Tibial nerve (tissue), 4 donors: Measurements from ENCODE around the gene THEMIS. TPM values are rescaled to one million over a fixed set of nuclear protein-coding genes. Genes with fewer than 3 reads are reported as not detected.

Experiments used
- DNase-seq, 2 donors: peaks; one replicate each; pipeline ENCODE4 v3.0.0-alpha.2; 2019; ENCODE audit warnings: low spot score in 2 of 2
- H3K27ac ChIP-seq, 4 donors: fragments of 200-600 bp; sonication (generic) in 3 of 4; one replicate each; pipeline ENCODE4 v1.5.1; 2017 to 2019; ENCODE audit warnings: mild to moderate bottlenecking in 1 of 4
- H3K27me3 ChIP-seq, 2 donors: fragments of 200-600 bp; sonication (generic) in 1 of 2; one replicate each; pipeline versions ENCODE4 v1.5.1 to v1.6.0; 2017 to 2019
- H3K36me3 ChIP-seq, 3 donors: fragments of 200-600 bp; sonication (generic); one replicate each; pipeline ENCODE4 v1.5.1; 2018 to 2019
- H3K4me1 ChIP-seq, 4 donors: fragments of 200-600 bp; sonication (generic) in 3 of 4; one replicate each; pipeline ENCODE4 v1.5.1; 2017 to 2019
- H3K4me3 ChIP-seq, 4 donors: fragments of 200-600 bp; sonication (generic) in 3 of 4; one replicate each; pipeline ENCODE4 v1.5.1; 2017 to 2019; ENCODE audit warnings: mild to moderate bottlenecking in 1 of 4, moderate library complexity in 1 of 4
- H3K9me3 ChIP-seq, 4 donors: fragments of 200-600 bp; sonication (generic) in 3 of 4; one replicate each; pipeline ENCODE4 v1.5.1; 2017 to 2019
- CTCF ChIP-seq, 5 experiments: fragments of 200-600 bp in 3 of 5; fragments of 450-650 bp in 2 of 5; sonication (generic) in 3 of 5; IDR thresholded peaks; one replicate each; pipeline ENCODE4 v1.5.1; 2016 to 2019; ENCODE audit warnings: antibody characterized with exemption in 5 of 5, mild to moderate bottlenecking in 3 of 5, moderate library complexity in 2 of 5
- EP300 ChIP-seq, 2 donors: sonication (generic); formaldehyde crosslinking; IDR thresholded peaks; one replicate each; pipeline ENCODE4 v1.6.1; 2017; ENCODE audit warnings: antibody characterized with exemption in 2 of 2, mild to moderate bottlenecking in 1 of 2
- POLR2A ChIP-seq, 2 donors: fragments of 450-650 bp; IDR thresholded peaks; one replicate each; pipeline ENCODE4 v1.6.1; 2017; ENCODE audit warnings: antibody characterized with exemption in 2 of 2, mild to moderate bottlenecking in 2 of 2, moderate library complexity in 2 of 2
- WGBS, 2 donors: methylation state at CpG; one replicate each; pipeline ENCODE4 v1.1.5; 2018; 5-methylcytosine and 5-hydroxymethylcytosine counted together
- total RNA-seq, 4 donors: library from RNA; depleted of rRNA; stranded (reverse); fragments of >200 nt; gene quantifications; one replicate each; pipeline ENCODE4 v1.1.0, GENCODE V29; 2016

THEMIS gene
- total RNA-seq, 4 donors from 2014 or later: 0.22 to 0.98 (median 0.57) TPM

- H3K4me3 ChIP-seq: no peak overlapping the region
- H3K27me3 ChIP-seq: no peaks in the 10 kb centered on the region
- no peaks in the 10 kb centered on the region for H3K36me3 ChIP-seq
- no peak overlapping the region for H3K27ac ChIP-seq
- DNase-seq: no peak
- no peaks in the 10 kb centered on the region for H3K9me3 ChIP-seq
- 62 to 73% methylated on average over 4 of the region's 4 CpGs for WGBS, 2 donors
- TF ChIP-seq POLR2A (IDR thresholded peaks at IDR 0.05) (no peak), CTCF (IDR thresholded peaks at IDR 0.05) (no peak), EP300 (IDR thresholded peaks at IDR 0.05) (no peak)
- H3K4me1 ChIP-seq: no peaks in the 10 kb centered on the region
Observed at GRCh38 chr6:127807806-127808517, 92.9 kb downstream of the THEMIS start.

GRCh38 chr6:127796713-127797112, 104.1 kb downstream of the THEMIS start:
- TF ChIP-seq CTCF (IDR thresholded peaks at IDR 0.05): no peak
- TF ChIP-seq EP300 (IDR thresholded peaks at IDR 0.05): no peak
- no peak for TF ChIP-seq POLR2A (IDR thresholded peaks at IDR 0.05)
- Histone ChIP-seq H3K27me3 (no peaks in the 10 kb centered on the region), H3K4me3 (no peak overlapping the region), H3K4me1 (no peaks in the 10 kb centered on the region), H3K9me3 (no peaks in the 10 kb centered on the region), H3K27ac (no peak overlapping the region), H3K36me3 (no peaks in the 10 kb centered on the region)
- 94 to 100% methylated on average over 1 of the region's 1 CpG for WGBS, 2 donors
- DNase-seq: no peak

GRCh38 chr6:127794405-127794804, 106.5 kb downstream of the THEMIS start:
- no peaks in the 10 kb centered on the region for H3K9me3 ChIP-seq
- WGBS, 2 donors: 57 to 67% methylated on average over 1 of the region's 1 CpG
- H3K27ac ChIP-seq: no peak overlapping the region
- H3K36me3 ChIP-seq: no peaks in the 10 kb centered on the region
- H3K4me3 ChIP-seq: no peak overlapping the region
- no peaks in the 10 kb centered on the region for H3K4me1 ChIP-seq
- no peak for TF ChIP-seq EP300 (IDR thresholded peaks at IDR 0.05)
- no peak for TF ChIP-seq POLR2A (IDR thresholded peaks at IDR 0.05)
- no peak for TF ChIP-seq CTCF (IDR thresholded peaks at IDR 0.05)
- no peaks in the 10 kb centered on the region for H3K27me3 ChIP-seq
- no peak for DNase-seq

- 85 to 95% methylated on average over 1 of the region's 1 CpG for whole genome bisulfite sequencing, 2 donors
- Histone ChIP-seq H3K9me3 (no peaks in the 10 kb centered on the region), H3K4me1 (no peaks in the 10 kb centered on the region), H3K4me3 (no peak overlapping the region), H3K27ac (no peak overlapping the region), H3K36me3 (no peaks in the 10 kb centered on the region), H3K27me3 (no peaks in the 10 kb centered on the region)
- DNase-seq: no peak
- no peak for TF ChIP-seq POLR2A (IDR thresholded peaks at IDR 0.05)
- no peak for TF ChIP-seq CTCF (IDR thresholded peaks at IDR 0.05)
- no peak for TF ChIP-seq EP300 (IDR thresholded peaks at IDR 0.05)
Observed at GRCh38 chr6:127793396-127793795, 107.5 kb downstream of the THEMIS start.

GRCh38 chr6:127792616-127793015, 108.2 kb downstream of the THEMIS start:
- no peaks in the 10 kb centered on the region for H3K36me3 ChIP-seq
- H3K9me3 ChIP-seq: no peaks in the 10 kb centered on the region
- no peak overlapping the region for H3K27ac ChIP-seq
- no peaks in the 10 kb centered on the region for H3K27me3 ChIP-seq
- no peak for TF ChIP-seq POLR2A (IDR thresholded peaks at IDR 0.05)
- TF ChIP-seq CTCF (IDR thresholded peaks at IDR 0.05): no peak
- TF ChIP-seq EP300 (IDR thresholded peaks at IDR 0.05): no peak
- no peak overlapping the region for H3K4me3 ChIP-seq
- no peaks in the 10 kb centered on the region for H3K4me1 ChIP-seq
- DNase-seq: no peak
- 48 to 57% methylated on average over 1 of the region's 1 CpG for WGBS, 2 donors
